C4-2B (cell line): ENCODE data around the gene TXNDC12.
A peak's percentile ranks its signal among the peaks of the same experiment; 100 is the strongest.

Experiments used
- CTCF ChIP-seq: fragments of 450-650 bp; conservative IDR thresholded peaks from 2 replicates; pipeline ENCODE4 v1.5.1; 2017; ENCODE audit warnings: mild to moderate bottlenecking
- ZFX ChIP-seq: fragments of 450-650 bp; IDR thresholded peaks from 2 replicates; pipeline ENCODE4 v1.6.1; 2017

GRCh38 chr1:52002038-52002917 lies 52.7 kb downstream of the TXNDC12 start:
- peak; percentile 93 for TF ChIP-seq CTCF
- no peak for TF ChIP-seq ZFX
